GM23338 (cell line): ENCODE data around the gene RNF214. TPM values are rescaled to one million over a fixed set of nuclear protein-coding genes. Genes with fewer than 3 reads are reported as not detected.

Experiments
- ATAC-seq: fragments of 200-7000 bp; cut with Tn5 transposase; 3 replicates; pipeline ENCODE4 v1.9.1; 2020
- DNase-seq: peaks from one replicate; pipeline ENCODE4 v3.0.0-alpha.2; 2015; ENCODE audit warnings: low spot score
- H2AFZ ChIP-seq: fragments of 200-600 bp; sonication (generic); 2 replicates; pipeline ENCODE4 v1.8.0; 2016; ENCODE audit warnings: antibody characterized with exemption, mild to moderate bottlenecking, moderate library complexity
- H3F3A ChIP-seq: fragments of 200-600 bp; sonication (generic); replicated peaks from 2 replicates; pipeline ENCODE4 v1.8.0; 2017; ENCODE audit warnings: antibody characterized with exemption, mixed run types, low read depth
- H3K27ac ChIP-seq: fragments of 200-600 bp; sonication (generic); 2 replicates; pipeline ENCODE4 v1.6.1; 2016; ENCODE audit warnings: low read depth
- H3K27me3 ChIP-seq: fragments of 200-600 bp; sonication (generic); 2 replicates; pipeline ENCODE4 v1.8.0; 2016; ENCODE audit warnings: mild to moderate bottlenecking, mixed run types, moderate library complexity; ENCODE audit not compliant: insufficient read depth
- H3K36me3 ChIP-seq: fragments of 200-600 bp; sonication (generic); 2 replicates; pipeline ENCODE4 v1.8.0; 2016; ENCODE audit warnings: mild to moderate bottlenecking; ENCODE audit not compliant: insufficient read depth
- H3K4me1 ChIP-seq: fragments of 200-600 bp; sonication (generic); 2 replicates; pipeline ENCODE4 v1.8.0; 2016; ENCODE audit warnings: mild to moderate bottlenecking, moderate library complexity; ENCODE audit not compliant: insufficient read depth
- H3K4me2 ChIP-seq: fragments of 200-600 bp; sonication (generic); 2 replicates; pipeline ENCODE4 v1.7.1; 2017; ENCODE audit warnings: mixed run types
- H3K4me3 ChIP-seq: fragments of 200-600 bp; sonication (generic); 2 replicates; pipeline ENCODE4 v1.6.1; 2016; ENCODE audit warnings: mixed run types
- H3K79me2 ChIP-seq: fragments of 200-600 bp; sonication (generic); replicated peaks from 2 replicates; pipeline ENCODE4 v1.8.0; 2017; ENCODE audit warnings: mild to moderate bottlenecking; ENCODE audit not compliant: insufficient read depth
- H3K9me2 ChIP-seq: fragments of 200-600 bp; sonication (generic); 2 replicates; pipeline ENCODE4 v1.8.0; 2017; ENCODE audit not compliant: insufficient read depth
- H4K20me1 ChIP-seq: fragments of 200-600 bp; sonication (generic); replicated peaks from 2 replicates; pipeline ENCODE4 v1.8.0; 2017; ENCODE audit warnings: mild to moderate bottlenecking; ENCODE audit not compliant: insufficient read depth
- H3K27ac Mint-ChIP-seq: 2 replicates; pipeline ENCODE4 v1.8.0; 2020; ENCODE audit warnings: inconsistent platforms, mild to moderate bottlenecking, moderate library complexity, mixed read lengths
- H3K27me3 Mint-ChIP-seq: 3 replicates; pipeline ENCODE4 v1.8.0; 2022; ENCODE audit warnings: low read depth, mild to moderate bottlenecking, moderate library complexity, mixed read lengths, inconsistent platforms; ENCODE audit not compliant: insufficient read depth, poor library complexity
- H3K36me3 Mint-ChIP-seq: 3 replicates; pipeline ENCODE4 v1.8.0; 2021; ENCODE audit warnings: low read depth, mild to moderate bottlenecking, inconsistent platforms, moderate library complexity, mixed read lengths
- H3K4me1 Mint-ChIP-seq: 3 replicates; pipeline ENCODE4 v1.8.0; 2020; ENCODE audit warnings: mild to moderate bottlenecking, inconsistent platforms, mixed read lengths
- H3K4me3 Mint-ChIP-seq: 3 replicates; pipeline ENCODE4 v1.8.0; 2021; ENCODE audit warnings: moderate library complexity, mild to moderate bottlenecking, inconsistent platforms, mixed read lengths
- H3K9me3 Mint-ChIP-seq: 3 replicates; pipeline ENCODE4 v1.8.0; 2020; ENCODE audit warnings: moderate library complexity, mild to moderate bottlenecking, inconsistent platforms, mixed read lengths
- CREB1 ChIP-seq: fragments of 250-450 bp; sonication (Bioruptor Pico); IDR thresholded peaks from 2 replicates; pipeline ENCODE4 v1.5.0; 2020; ENCODE audit warnings: low read depth, mild to moderate bottlenecking, moderate library complexity
- ETS1 ChIP-seq: IDR thresholded peaks from 2 replicates; pipeline ENCODE4 v1.6.1; 2016; ENCODE audit warnings: antibody characterized with exemption
- EZH2 ChIP-seq: fragments of 200-600 bp; sonication (generic); IDR thresholded peaks from one replicate; pipeline ENCODE4 v1.8.0; 2017; ENCODE audit warnings: antibody characterized with exemption, mild to moderate bottlenecking, low read depth; ENCODE audit not compliant: unreplicated experiment
- EZH2phosphoT487 ChIP-seq: fragments of 200-600 bp; sonication (generic); IDR thresholded peaks from one replicate; pipeline ENCODE4 v1.8.1; 2018; ENCODE audit warnings: antibody characterized with exemption; ENCODE audit not compliant: unreplicated experiment
- JUNB ChIP-seq: IDR thresholded peaks from one replicate; pipeline ENCODE4 v1.6.1; 2016; ENCODE audit warnings: antibody characterized with exemption; ENCODE audit not compliant: unreplicated experiment
- NANOG ChIP-seq: IDR thresholded peaks from 2 replicates; pipeline ENCODE4 v1.6.1; 2016; ENCODE audit warnings: antibody characterized with exemption, borderline replicate concordance
- POLR2AphosphoS5 ChIP-seq: IDR thresholded peaks from 2 replicates; pipeline ENCODE4 v1.6.1; 2016; ENCODE audit warnings: antibody characterized with exemption, low read depth
- STAT1 ChIP-seq: IDR thresholded peaks from one replicate; pipeline ENCODE4 v1.6.1; 2016; ENCODE audit warnings: antibody characterized with exemption; ENCODE audit not compliant: unreplicated experiment
- ZNF114 ChIP-seq: fragments of 250-450 bp; sonication (Bioruptor Pico); IDR thresholded peaks from 2 replicates; pipeline ENCODE4 v1.5.0; 2020; ENCODE audit warnings: mild to moderate bottlenecking, moderate library complexity
- ZNF331 ChIP-seq: fragments of 250-450 bp; sonication (Bioruptor Pico); IDR thresholded peaks from 2 replicates; pipeline ENCODE4 v1.5.0; 2020; ENCODE audit warnings: low read depth, mild to moderate bottlenecking, moderate library complexity
- ZNF462 ChIP-seq: fragments of 250-450 bp; sonication (Bioruptor Pico); IDR thresholded peaks from 2 replicates; pipeline ENCODE4 v1.5.0; 2020; ENCODE audit warnings: mild to moderate bottlenecking, moderate library complexity
- polyA plus RNA-seq: library from polyadenylated mRNA; unstranded; fragments of >200 nt; fragmentation: Nextera tagmentation; extraction: Ambion mirVana; gene quantifications from 2 replicates; pipeline ENCODE4 v1.2.1, GENCODE V29; 2016
- total RNA-seq: library from RNA; depleted of rRNA; stranded (reverse); fragments of >200 nt; shearing (Covaris generic); gene quantifications from 2 replicates; pipeline ENCODE4 v1.2.3, GENCODE V29; 2014
- TF ChIP-seq, protein P1 (sequence below): IDR thresholded peaks from one replicate; pipeline ENCODE4 v1.6.1; 2018; ENCODE audit warnings: antibody characterized with exemption; ENCODE audit not compliant: unreplicated experiment
- TF ChIP-seq, protein P2 (sequence below), 2 experiments: fragments of 200-600 bp in 1 of 2; sonication (generic) in 1 of 2; conservative IDR thresholded peaks; 2 replicates each; pipeline versions ENCODE4 v1.5.1 to v1.6.1; 2016 to 2017; ENCODE audit warnings: antibody characterized with exemption in 2 of 2, low read depth in 2 of 2, mild to moderate bottlenecking in 2 of 2, moderate library complexity in 1 of 2

Gene RNF214
- total and polyA plus RNA-seq, 2 experiments from 2014 or later: 19.4 to 28.4 TPM

GRCh38 chr11:117314840-117315239, 82.4 kb downstream of the RNF214 start:
- Histone ChIP-seq H3K79me2 (no peaks in the 10 kb centered on the region), H3K27ac (no peak overlapping the region), H3K27me3 (no peaks in the 10 kb centered on the region), H3K4me1 (peaks cover 13% of the 10 kb centered on the region; the same call in 1 of the 2 replicates), H3K4me3 (peak overlapping the region; percentile 72), H3K9me2 (no peaks in the 10 kb centered on the region), H3K36me3 (no peaks in the 10 kb centered on the region), H3F3A (no peaks in the 10 kb centered on the region), H2AFZ (no peak overlapping the region; the same call in 1 of the 2 replicates), H4K20me1 (no peaks in the 10 kb centered on the region), H3K4me2 (peak overlapping the region; percentile 79)
- Mint-ChIP-seq H3K27me3 (peaks cover 15% of the 10 kb centered on the region), H3K4me1 (peaks cover 16% of the 10 kb centered on the region), H3K9me3 (no peaks in the 10 kb centered on the region; the same call in 2 of the 3 replicates), H3K27ac (no peak overlapping the region), H3K36me3 (no peaks in the 10 kb centered on the region), H3K4me3 (peak overlapping the region; percentile 70)
- DNase-seq (peak; percentile 36), ATAC-seq (peak; percentile 11)
- TF ChIP-seq, protein P1, sequence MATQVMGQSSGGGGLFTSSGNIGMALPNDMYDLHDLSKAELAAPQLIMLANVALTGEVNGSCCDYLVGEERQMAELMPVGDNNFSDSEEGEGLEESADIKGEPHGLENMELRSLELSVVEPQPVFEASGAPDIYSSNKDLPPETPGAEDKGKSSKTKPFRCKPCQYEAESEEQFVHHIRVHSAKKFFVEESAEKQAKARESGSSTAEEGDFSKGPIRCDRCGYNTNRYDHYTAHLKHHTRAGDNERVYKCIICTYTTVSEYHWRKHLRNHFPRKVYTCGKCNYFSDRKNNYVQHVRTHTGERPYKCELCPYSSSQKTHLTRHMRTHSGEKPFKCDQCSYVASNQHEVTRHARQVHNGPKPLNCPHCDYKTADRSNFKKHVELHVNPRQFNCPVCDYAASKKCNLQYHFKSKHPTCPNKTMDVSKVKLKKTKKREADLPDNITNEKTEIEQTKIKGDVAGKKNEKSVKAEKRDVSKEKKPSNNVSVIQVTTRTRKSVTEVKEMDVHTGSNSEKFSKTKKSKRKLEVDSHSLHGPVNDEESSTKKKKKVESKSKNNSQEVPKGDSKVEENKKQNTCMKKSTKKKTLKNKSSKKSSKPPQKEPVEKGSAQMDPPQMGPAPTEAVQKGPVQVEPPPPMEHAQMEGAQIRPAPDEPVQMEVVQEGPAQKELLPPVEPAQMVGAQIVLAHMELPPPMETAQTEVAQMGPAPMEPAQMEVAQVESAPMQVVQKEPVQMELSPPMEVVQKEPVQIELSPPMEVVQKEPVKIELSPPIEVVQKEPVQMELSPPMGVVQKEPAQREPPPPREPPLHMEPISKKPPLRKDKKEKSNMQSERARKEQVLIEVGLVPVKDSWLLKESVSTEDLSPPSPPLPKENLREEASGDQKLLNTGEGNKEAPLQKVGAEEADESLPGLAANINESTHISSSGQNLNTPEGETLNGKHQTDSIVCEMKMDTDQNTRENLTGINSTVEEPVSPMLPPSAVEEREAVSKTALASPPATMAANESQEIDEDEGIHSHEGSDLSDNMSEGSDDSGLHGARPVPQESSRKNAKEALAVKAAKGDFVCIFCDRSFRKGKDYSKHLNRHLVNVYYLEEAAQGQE: no peak
- TF ChIP-seq NANOG (no peak), POLR2AphosphoS5 (no peak), JUNB (no peak), STAT1 (no peak), EZH2 (no peak), ZNF462 (CRISPR knock-in tag) (no peak), ZNF331 (CRISPR knock-in tag) (no peak), CREB1 (CRISPR knock-in tag) (no peak), EZH2phosphoT487 (no peak), ETS1 (no peak), ZNF114 (no peak)
- TF ChIP-seq, protein P2, sequence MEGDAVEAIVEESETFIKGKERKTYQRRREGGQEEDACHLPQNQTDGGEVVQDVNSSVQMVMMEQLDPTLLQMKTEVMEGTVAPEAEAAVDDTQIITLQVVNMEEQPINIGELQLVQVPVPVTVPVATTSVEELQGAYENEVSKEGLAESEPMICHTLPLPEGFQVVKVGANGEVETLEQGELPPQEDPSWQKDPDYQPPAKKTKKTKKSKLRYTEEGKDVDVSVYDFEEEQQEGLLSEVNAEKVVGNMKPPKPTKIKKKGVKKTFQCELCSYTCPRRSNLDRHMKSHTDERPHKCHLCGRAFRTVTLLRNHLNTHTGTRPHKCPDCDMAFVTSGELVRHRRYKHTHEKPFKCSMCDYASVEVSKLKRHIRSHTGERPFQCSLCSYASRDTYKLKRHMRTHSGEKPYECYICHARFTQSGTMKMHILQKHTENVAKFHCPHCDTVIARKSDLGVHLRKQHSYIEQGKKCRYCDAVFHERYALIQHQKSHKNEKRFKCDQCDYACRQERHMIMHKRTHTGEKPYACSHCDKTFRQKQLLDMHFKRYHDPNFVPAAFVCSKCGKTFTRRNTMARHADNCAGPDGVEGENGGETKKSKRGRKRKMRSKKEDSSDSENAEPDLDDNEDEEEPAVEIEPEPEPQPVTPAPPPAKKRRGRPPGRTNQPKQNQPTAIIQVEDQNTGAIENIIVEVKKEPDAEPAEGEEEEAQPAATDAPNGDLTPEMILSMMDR (conservative IDR thresholded peaks at IDR 0.05; ENCODE audit: low read depth in 2 of 2): no peak
